Stimulated activated memory B cell treated with anti-CD40 and anti-IgM and Interleukin-4, amounts not matched to agents 10 μg/mL and 1 μg/mL and 100 μg/mL, for 72 hours (primary cell): ENCODE measurements around the gene AKAP9.
"Not testable (repeated sequence)": the region's sequence is repeated elsewhere in the genome, so short reads cannot be mapped to it uniquely, and the experiment has no call there.

ENCODE experiments used
- ATAC-seq: fragments of 150-1000 bp; cut with Tn5 transposase; 2 replicates; pipeline ENCODE4 v1.10.0; 2021
- H3K27ac Mint-ChIP-seq: one replicate; pipeline ENCODE4 v1.8.0; 2022; ENCODE audit warnings: mild to moderate bottlenecking, mixed read lengths
- H3K27me3 Mint-ChIP-seq: one replicate; pipeline ENCODE4 v1.8.0; 2022; ENCODE audit warnings: mixed read lengths
- H3K36me3 Mint-ChIP-seq: one replicate; pipeline ENCODE4 v1.8.0; 2022; ENCODE audit warnings: mixed read lengths
- H3K4me1 Mint-ChIP-seq: one replicate; pipeline ENCODE4 v1.8.0; 2022; ENCODE audit warnings: mixed read lengths
- H3K4me3 Mint-ChIP-seq: one replicate; pipeline ENCODE4 v1.8.0; 2022; ENCODE audit warnings: mild to moderate bottlenecking, moderate library complexity, mixed read lengths
- H3K9me3 Mint-ChIP-seq: one replicate; pipeline ENCODE4 v1.8.0; 2022; ENCODE audit warnings: mixed read lengths

AKAP9 gene

DNA sequence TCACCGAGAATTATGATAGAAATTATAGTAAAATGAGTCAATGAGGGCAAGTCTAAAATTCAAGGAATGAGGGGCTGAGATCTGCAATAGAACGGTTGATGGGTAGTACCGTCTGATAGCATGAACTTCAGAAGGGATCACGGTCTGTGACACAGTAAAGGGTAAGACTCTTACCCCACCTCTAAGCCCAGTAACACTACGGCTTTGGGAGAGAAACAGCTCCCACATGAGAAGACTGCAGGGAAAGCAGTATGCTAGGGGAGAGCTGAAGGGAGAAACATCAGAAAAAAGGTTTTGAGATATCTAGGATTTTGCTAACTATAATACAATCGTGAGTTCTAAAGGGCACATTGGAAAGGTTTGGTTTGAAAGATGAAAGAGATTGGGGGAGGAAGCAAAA, 12.8 kb upstream of the AKAP9 start:
- Mint-ChIP-seq H3K4me3 (no peak overlapping the region), H3K36me3 (no peaks in the 10 kb centered on the region)

DNA sequence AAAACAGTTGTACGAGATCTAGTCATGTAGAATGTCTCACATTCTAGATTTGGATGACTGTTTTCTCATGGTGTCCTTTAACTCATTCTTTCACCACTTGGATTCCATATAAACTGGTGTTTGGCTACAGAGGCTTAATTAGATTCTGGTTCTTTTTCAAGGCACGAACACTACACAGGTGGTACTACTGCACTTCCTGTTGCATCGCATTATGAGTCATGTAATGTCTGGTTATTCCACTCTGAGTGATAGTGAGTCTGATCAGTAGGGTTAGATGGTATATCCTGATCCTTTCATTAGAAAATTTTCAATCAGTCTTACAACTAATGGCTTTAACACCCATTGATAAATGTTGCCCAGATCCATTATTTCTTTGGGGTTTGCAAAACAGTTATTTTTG, 11.2 kb upstream of the AKAP9 start:
- peak; percentile 41 for ATAC-seq
- H3K27me3 Mint-ChIP-seq, result peaks cover 37% of the 10 kb centered on the region
- no peaks in the 10 kb centered on the region for H3K36me3 Mint-ChIP-seq
- H3K9me3 Mint-ChIP-seq, result no peaks in the 10 kb centered on the region
- no peak overlapping the region for H3K4me3 Mint-ChIP-seq
- H3K27ac Mint-ChIP-seq, result no peak overlapping the region
- no peaks in the 10 kb centered on the region for H3K4me1 Mint-ChIP-seq

More for the DNA sequence above, 12.8 kb upstream of the AKAP9 start:
- H3K27ac Mint-ChIP-seq, result no peak overlapping the region
- H3K4me1 Mint-ChIP-seq, result no peaks in the 10 kb centered on the region
- ATAC-seq, result no peak
- H3K27me3 Mint-ChIP-seq, result peaks cover 39% of the 10 kb centered on the region
- no peaks in the 10 kb centered on the region for H3K9me3 Mint-ChIP-seq

DNA sequence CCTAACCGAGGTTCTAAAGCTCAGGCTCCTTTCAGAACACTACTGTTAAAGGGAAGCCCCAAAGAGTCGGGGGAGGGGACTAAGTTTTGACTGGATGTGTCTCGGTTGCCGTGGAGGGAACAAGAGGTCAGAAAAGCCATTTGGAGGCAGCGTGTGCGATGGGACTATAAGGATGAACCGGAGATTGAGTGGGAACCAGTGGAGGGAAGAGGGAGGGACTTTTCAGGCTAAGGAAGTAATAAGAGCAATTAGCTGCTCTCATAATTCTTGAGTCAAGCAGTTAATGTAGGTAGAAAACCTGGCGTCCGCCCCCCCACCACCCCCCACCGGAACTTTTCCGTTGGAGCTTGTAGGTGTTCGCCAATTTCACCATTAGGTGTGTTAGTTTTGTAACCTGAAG, 491 bp upstream of the AKAP9 start:
- ATAC-seq, result peak; percentile 31
- H3K36me3 Mint-ChIP-seq, result peaks cover 6% of the 10 kb centered on the region
- H3K4me1 Mint-ChIP-seq, result peaks cover 36% of the 10 kb centered on the region
- H3K9me3 Mint-ChIP-seq, result no peaks in the 10 kb centered on the region
- H3K27ac Mint-ChIP-seq, result peak overlapping the region; percentile 94
- H3K4me3 Mint-ChIP-seq, result peak overlapping the region; percentile 98
- H3K27me3 Mint-ChIP-seq, result no peaks in the 10 kb centered on the region

DNA sequence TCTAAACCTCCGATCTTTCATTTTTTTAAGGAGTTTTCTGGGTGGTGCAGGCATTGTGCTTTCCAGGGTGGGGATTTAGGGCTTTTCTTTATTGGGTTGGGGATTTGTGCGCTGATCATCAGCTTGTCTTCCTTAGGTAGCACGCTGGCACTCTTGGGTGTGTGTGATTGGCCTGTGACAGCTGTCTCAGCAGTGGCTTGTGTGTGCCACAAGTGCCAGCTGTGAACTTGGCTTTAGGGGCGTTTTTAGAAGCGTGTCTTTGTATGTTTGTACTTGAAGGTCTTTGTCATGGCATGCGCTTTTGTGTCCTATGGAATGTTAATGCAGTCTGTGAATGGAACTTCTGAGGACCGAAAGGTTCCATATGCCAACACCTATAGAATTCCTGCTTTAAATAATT, 788 bp downstream of the AKAP9 start:
- peak overlapping the region; percentile 94 for H3K27ac Mint-ChIP-seq
- ATAC-seq, result peak; percentile 61
- peaks cover 46% of the 10 kb centered on the region for H3K4me1 Mint-ChIP-seq
- no peaks in the 10 kb centered on the region for H3K27me3 Mint-ChIP-seq
- peaks cover 6% of the 10 kb centered on the region for H3K36me3 Mint-ChIP-seq
- no peaks in the 10 kb centered on the region for H3K9me3 Mint-ChIP-seq
- peak overlapping the region; percentile 98 for H3K4me3 Mint-ChIP-seq

DNA sequence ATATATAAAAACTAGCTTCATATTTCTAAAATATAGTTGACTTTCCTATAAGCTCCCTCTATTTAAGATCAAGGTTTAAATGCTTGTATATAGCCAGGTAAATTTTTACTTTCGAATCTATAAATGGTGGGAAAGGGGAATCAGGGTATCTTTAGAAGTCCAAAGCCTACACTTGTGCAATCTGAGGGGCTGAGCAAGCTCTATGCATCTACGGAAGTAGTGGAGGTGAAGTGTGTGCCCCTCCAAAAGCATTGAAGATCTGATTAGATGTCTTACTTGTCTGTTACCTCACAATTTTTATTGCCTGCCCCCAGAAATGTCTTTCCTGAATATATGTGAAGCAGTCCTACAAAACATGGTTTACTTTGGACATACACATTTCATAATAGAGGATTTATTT, 1.6 kb downstream of the AKAP9 start:
- no peak overlapping the region for H3K27ac Mint-ChIP-seq
- ATAC-seq, result no peak
- no peaks in the 10 kb centered on the region for H3K27me3 Mint-ChIP-seq
- H3K4me1 Mint-ChIP-seq, result peaks cover 49% of the 10 kb centered on the region
- H3K9me3 Mint-ChIP-seq, result no peaks in the 10 kb centered on the region
- H3K36me3 Mint-ChIP-seq, result peaks cover 6% of the 10 kb centered on the region
- H3K4me3 Mint-ChIP-seq, result peak overlapping the region; percentile 41

DNA sequence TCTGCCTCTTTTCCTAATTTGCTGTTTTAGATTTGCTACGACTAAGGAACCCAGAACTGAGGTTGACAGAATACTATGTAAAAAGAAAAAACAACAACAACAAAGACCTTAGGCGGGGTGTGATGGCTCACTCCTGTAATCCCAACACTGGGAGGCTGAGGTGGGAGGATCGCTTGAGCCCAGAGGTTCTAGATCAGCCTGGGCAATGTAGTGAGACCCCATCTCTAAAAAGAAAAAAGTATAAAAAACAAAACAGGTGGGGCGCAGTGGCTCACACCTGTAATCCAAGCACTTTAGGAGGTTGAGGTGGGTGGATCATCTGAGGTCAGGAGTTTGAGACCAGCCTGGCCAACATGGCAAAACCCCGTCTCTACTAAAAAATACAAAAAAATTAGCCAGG, 4.3 kb downstream of the AKAP9 start:
- H3K27ac Mint-ChIP-seq, H3K27me3 Mint-ChIP-seq, ATAC-seq, H3K9me3 Mint-ChIP-seq, H3K4me3 Mint-ChIP-seq: not testable (repeated sequence)
- H3K4me1 Mint-ChIP-seq, result peaks cover 52% of the 10 kb centered on the region
- H3K36me3 Mint-ChIP-seq, result peaks cover 13% of the 10 kb centered on the region

DNA sequence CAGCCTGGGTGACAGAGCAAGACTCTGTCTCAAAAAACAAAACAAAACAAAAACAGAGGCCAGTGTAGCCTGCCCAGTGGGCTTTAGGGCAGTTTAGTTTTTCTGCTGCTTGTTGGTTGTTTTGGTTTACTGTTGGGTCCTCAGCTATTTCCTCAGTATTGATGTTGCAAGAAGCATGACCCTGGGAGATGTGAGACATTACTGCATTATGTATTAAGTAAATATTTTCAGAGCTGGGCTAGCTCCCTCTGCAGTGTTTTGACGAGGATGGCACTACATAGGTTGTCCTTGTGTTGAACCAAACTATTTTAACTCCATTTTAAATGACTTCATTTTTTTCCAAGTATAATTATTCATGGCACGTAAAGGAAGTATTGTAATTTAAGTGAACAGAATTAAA, 4.8 kb downstream of the AKAP9 start:
- Mint-ChIP-seq H3K4me3 (no peak overlapping the region), H3K4me1 (peaks cover 53% of the 10 kb centered on the region), H3K36me3 (peaks cover 13% of the 10 kb centered on the region)

DNA sequence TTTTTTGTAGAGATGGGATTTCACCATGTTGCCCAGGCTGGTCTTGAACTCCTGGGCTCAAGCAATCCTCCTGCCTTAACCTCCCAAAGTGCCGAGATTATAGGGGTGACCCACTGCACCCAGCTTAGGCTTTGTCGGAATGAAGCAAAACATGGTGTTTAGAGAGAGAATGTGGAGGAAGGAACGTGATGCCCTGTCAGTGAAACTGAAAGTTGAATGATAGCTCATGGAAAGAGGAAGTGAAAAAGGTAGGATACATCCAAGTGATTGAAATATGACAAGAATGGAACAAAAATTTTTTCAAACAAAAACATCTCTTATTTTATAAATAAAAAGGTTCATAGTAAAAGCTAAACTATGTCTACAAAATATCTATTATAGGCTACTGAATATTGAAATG, 5.9 kb downstream of the AKAP9 start:
- H3K27ac Mint-ChIP-seq, result no peak overlapping the region
- no peaks in the 10 kb centered on the region for H3K9me3 Mint-ChIP-seq
- peaks cover 53% of the 10 kb centered on the region for H3K4me1 Mint-ChIP-seq
- no peak for ATAC-seq
- no peaks in the 10 kb centered on the region for H3K27me3 Mint-ChIP-seq
- H3K4me3 Mint-ChIP-seq, result no peak overlapping the region
- peaks cover 18% of the 10 kb centered on the region for H3K36me3 Mint-ChIP-seq

More for the DNA sequence above, 4.8 kb downstream of the AKAP9 start:
- ATAC-seq, result no peak
- Mint-ChIP-seq H3K27ac (no peak overlapping the region), H3K9me3 (no peaks in the 10 kb centered on the region), H3K27me3 (no peaks in the 10 kb centered on the region)

DNA sequence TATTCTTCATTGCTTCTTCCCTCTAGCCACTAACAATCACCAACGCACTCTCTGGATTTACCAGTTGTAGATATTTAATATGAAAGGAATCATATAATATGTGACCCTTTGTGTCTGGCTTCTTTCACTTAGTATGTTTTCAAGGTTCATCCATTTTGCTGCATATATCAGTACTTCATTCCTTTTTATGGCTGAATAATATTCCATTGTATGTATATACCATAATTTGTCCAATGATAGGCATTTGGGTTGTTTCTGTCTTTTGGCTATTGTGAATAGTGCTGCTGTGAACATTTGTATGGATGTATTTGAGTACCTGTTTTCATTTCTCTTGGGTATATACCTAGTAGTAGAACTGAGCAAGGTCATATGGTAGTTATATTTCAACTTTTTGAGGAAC, 7.3 kb downstream of the AKAP9 start:
- H3K27ac Mint-ChIP-seq, result no peak overlapping the region
- H3K4me1 Mint-ChIP-seq, result peaks cover 54% of the 10 kb centered on the region
- peaks cover 32% of the 10 kb centered on the region for H3K36me3 Mint-ChIP-seq
- no peaks in the 10 kb centered on the region for H3K9me3 Mint-ChIP-seq
- no peaks in the 10 kb centered on the region for H3K27me3 Mint-ChIP-seq
- ATAC-seq, result no peak
- H3K4me3 Mint-ChIP-seq, result no peak overlapping the region

DNA sequence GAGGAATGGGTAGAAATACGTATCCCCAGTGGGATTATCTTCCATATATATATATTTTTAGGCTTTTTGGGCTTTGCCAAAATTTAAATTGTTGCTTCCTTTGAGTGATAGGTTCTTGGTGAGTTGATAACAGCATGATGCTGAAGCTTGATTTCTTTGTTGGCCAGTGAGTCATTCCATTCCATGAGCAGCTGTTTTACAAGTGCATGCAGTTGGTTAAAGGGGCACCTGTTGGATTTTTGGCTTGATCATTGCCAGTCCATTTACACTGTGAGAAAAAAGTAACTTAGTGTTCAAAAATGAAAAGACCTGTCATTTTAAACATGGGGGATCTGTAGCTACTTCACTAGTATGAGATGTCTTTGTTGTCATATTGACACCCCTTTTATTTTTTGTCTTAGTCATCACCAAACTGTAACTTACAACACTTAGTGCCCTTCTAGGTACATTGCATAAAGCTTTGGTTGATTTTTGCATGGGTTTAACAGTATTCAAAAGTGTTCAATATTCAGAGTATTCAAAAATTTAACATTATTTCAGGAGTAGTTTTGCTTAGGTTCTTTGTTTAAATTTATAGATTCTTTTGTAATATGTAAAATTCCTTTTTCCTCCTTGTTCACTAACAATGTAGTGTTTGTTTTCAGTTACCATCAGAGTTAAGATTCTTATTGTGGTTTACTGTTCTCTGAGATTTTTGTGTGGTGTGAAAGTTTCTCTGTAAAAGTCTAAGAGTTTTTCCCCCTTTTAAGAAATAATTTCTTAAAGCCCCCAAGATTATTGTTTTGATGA, 8.8 kb downstream of the AKAP9 start:
- no peak for ATAC-seq
- peaks cover 57% of the 10 kb centered on the region for H3K4me1 Mint-ChIP-seq
- no peaks in the 10 kb centered on the region for H3K9me3 Mint-ChIP-seq
- H3K4me3 Mint-ChIP-seq, result no peak overlapping the region
- peak overlapping the region; percentile 24 for H3K27ac Mint-ChIP-seq
- no peaks in the 10 kb centered on the region for H3K27me3 Mint-ChIP-seq
- peaks cover 32% of the 10 kb centered on the region for H3K36me3 Mint-ChIP-seq

DNA sequence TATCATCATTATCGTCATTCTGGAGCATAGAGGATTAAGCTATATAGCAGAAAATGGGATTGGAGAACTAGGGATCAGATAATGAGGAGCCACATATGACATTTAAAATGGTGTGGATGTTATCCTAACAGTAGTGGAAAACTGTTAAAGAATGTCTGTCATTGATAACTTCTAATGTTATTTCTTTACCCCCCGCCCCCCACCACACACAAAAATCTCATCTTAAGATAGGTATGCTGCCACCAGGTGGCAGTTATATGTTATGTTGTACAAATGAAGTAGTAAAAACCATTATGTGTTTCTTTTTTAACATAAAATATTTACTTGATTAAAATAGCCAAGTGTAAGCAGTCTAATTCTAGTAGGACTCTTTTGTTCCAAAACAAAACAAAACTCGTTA, 13.0 kb downstream of the AKAP9 start:
- no peak overlapping the region for H3K4me3 Mint-ChIP-seq
- no peak overlapping the region for H3K27ac Mint-ChIP-seq
- peaks cover 37% of the 10 kb centered on the region for H3K4me1 Mint-ChIP-seq
- no peak for ATAC-seq
- H3K27me3 Mint-ChIP-seq, result no peaks in the 10 kb centered on the region
- no peaks in the 10 kb centered on the region for H3K9me3 Mint-ChIP-seq
- H3K36me3 Mint-ChIP-seq, result peaks cover 25% of the 10 kb centered on the region

DNA sequence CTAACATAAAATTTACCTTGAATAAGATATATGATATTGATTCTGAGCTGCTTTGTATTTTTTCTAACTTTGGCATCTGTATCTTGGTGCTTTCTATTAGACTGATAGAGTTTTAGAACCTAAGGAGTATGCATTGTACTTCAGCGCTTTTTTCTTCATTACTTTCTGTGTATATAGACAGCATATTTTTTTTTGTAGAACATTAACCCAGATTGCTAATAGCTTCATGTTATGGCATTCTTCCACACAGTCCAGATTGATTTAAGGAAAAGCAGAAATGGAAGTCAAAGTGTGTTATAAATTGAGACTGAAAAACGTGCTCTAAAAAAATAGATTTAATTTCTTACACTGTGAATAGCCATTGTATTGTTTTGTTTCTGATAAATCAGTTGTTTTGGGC, 15.8 kb downstream of the AKAP9 start:
- ATAC-seq, H3K4me3 Mint-ChIP-seq, H3K9me3 Mint-ChIP-seq, H3K27me3 Mint-ChIP-seq, H3K27ac Mint-ChIP-seq: not testable (repeated sequence)
- Mint-ChIP-seq H3K4me1 (peaks cover 24% of the 10 kb centered on the region), H3K36me3 (peaks cover 26% of the 10 kb centered on the region)

DNA sequence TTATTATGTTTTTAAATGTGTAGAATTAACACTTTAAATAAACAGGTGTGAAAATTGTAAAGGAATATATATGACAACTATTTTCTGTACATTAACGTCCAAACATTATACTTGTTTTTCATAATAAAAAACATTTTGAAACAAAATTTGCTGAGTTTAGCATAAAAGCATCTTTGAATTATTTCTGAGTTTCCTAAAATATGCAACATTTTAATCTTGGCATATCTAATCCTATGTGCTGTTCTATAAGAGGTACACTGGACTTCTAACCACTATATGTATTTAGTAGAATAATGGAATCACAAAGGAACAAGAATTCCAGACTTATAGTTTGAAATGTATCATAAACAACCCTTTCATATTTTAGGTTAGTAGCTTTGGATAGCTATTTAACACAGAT, 16.6 kb downstream of the AKAP9 start:
- Mint-ChIP-seq H3K36me3 (peaks cover 19% of the 10 kb centered on the region), H3K4me1 (peaks cover 17% of the 10 kb centered on the region), H3K27me3 (no peaks in the 10 kb centered on the region), H3K27ac (no peak overlapping the region), H3K9me3 (no peaks in the 10 kb centered on the region), H3K4me3 (no peak overlapping the region)
- no peak for ATAC-seq

DNA sequence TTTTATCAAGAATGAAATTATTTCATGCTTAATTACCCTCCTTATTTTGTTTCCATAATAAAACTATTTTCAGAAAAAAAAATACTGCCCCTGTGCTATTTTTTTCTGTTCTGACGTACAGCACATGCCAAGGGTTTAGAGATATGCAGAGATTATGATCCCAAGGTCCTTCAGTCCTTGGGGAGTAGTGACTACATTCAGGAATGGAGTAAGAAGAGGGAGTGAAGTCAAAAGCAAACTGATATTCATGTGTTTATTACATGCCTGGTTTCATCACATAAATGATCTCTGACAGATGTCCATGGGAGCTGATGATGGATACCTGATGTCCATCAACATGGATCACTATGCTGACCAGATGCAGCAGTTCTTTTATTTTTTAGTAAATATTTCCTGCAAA, 17.2 kb downstream of the AKAP9 start:
- Mint-ChIP-seq H3K27ac (no peak overlapping the region), H3K9me3 (no peaks in the 10 kb centered on the region), H3K4me1 (peaks cover 11% of the 10 kb centered on the region), H3K36me3 (peaks cover 13% of the 10 kb centered on the region), H3K27me3 (no peaks in the 10 kb centered on the region), H3K4me3 (no peak overlapping the region)
- no peak for ATAC-seq

DNA sequence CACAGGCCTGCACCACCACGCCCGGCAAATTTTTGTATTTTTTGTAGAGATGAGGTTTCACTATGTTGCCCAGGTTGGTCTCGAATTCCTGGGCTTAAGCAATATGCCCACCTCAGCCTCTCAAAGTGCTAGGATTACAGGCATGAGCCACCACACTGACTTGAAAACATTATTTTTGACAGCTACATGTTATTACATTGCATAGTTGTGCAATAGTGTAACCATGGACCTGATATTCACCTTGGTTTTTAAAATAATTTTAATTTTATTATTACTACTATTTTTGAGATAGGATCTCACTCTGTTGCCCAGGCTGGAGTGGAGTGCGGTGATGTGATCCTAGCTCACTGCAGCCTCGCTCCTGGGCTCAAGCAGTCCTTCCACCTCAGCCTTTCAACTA, 18.4 kb downstream of the AKAP9 start:
- ATAC-seq, result no peak
- Mint-ChIP-seq H3K4me3 (no peak overlapping the region), H3K36me3 (peaks cover 11% of the 10 kb centered on the region), H3K27ac (no peak overlapping the region), H3K9me3 (no peaks in the 10 kb centered on the region), H3K4me1 (peaks cover 7% of the 10 kb centered on the region), H3K27me3 (no peaks in the 10 kb centered on the region)

DNA sequence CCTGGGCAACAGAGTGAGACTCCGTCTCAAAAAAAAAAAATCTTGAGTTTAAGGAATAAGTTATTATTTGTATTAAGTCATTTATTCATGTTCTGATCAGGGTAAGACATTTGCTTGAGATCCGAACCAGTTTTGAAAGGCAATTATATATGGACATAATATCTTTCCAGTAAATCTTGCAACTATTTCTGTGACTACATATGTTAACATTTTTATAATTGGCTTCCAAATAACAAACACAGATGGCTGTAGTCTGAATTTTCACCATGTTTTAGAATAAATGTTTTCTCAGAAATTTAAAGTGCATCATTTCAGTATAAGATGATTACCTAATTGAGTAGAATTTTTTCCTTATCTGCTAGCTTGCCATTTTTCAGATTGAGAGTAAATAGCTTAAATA, 21.2 kb downstream of the AKAP9 start:
- no peak overlapping the region for H3K27ac Mint-ChIP-seq
- H3K36me3 Mint-ChIP-seq, result peaks cover 26% of the 10 kb centered on the region
- H3K4me3 Mint-ChIP-seq, result no peak overlapping the region
- no peak for ATAC-seq
- H3K9me3 Mint-ChIP-seq, result peaks cover 6% of the 10 kb centered on the region
- no peaks in the 10 kb centered on the region for H3K27me3 Mint-ChIP-seq
- peaks cover 20% of the 10 kb centered on the region for H3K4me1 Mint-ChIP-seq
